GM20000 (cell line): Measurements from ENCODE around the gene CCRL2.
"Not testable (repeated sequence)": the region's sequence is repeated elsewhere in the genome, so short reads cannot be mapped to it uniquely, and the experiment has no call there.

ENCODE experiments used
- DNase-seq: peaks from one replicate; pipeline ENCODE4 v3.0.0; 2012; ENCODE audit warnings: low spot score
- TF ChIP-seq, protein P1 (sequence below): IDR thresholded peaks from 2 replicates; pipeline ENCODE4 v1.5.1; 2012; ENCODE audit warnings: mild to moderate bottlenecking, control low read depth; ENCODE audit errors: extremely low read depth, missing control alignments

CCRL2 gene

DNA sequence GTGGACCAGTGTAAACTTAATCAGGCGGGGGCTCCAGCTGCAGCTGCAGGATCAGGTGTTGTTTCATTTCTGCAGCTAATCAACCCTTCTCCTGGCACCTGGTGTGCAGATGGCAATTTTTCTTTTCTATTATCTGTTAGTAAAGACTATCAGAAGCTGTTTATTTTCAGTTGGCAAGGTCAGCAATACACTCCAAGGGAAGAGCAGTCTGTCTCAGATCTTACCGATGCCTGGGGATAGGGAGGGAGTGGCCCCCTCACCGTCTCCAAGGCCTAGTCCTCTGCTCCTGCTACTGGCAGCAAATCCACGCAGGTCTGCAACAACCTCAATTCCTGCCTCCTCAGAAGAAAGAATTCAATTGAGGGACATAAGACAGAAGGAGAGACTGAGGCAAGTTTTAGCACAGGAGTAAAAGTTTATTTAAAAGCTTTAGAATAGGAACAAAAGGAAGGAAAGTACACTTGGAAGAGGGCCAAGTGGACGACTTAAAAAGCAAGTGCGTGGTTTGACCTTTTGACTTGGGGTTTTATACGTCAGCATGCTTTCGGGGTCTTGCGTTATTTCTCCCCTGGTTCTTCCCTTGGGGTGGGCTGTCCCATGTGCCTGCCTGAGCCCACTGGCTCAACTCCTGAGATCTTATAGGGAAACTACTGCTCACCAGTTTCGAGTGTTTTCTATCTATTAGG, 9.2 kb downstream of the CCRL2 start:
- no peak for DNase-seq
- TF ChIP-seq, protein P1, sequence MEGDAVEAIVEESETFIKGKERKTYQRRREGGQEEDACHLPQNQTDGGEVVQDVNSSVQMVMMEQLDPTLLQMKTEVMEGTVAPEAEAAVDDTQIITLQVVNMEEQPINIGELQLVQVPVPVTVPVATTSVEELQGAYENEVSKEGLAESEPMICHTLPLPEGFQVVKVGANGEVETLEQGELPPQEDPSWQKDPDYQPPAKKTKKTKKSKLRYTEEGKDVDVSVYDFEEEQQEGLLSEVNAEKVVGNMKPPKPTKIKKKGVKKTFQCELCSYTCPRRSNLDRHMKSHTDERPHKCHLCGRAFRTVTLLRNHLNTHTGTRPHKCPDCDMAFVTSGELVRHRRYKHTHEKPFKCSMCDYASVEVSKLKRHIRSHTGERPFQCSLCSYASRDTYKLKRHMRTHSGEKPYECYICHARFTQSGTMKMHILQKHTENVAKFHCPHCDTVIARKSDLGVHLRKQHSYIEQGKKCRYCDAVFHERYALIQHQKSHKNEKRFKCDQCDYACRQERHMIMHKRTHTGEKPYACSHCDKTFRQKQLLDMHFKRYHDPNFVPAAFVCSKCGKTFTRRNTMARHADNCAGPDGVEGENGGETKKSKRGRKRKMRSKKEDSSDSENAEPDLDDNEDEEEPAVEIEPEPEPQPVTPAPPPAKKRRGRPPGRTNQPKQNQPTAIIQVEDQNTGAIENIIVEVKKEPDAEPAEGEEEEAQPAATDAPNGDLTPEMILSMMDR = no peak

DNA sequence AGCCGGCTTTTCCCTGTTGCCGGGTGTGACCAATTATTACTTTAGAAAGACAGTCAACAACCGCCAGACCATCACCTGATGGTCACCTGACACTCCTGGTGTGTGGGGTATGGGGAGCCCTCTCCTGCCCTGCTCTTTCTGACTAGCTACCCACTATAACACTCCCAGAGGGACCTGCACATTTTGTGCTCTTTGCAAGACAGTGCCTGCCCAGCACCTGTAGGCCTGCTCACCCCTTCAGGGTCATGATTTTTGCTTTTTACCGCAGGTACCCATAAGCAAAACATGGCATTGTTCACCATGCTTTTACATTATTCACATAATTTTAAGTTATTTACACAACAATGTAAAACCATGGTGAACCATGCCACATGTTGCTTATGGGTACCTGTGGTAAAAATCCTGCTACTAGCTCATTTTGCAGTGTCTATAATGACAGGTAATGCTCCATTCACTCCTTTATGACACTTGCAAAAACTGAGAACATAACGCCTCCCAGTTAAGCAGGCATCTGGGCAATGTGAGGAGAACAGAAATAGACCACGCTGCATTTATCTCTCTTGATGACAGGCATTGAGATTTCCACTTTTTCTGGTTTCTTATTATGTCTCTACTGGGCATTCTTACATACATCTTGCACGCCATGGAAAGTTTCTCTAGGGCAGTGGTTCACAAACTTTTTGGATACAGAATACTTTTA, 9.9 kb downstream of the CCRL2 start:
- DNase-seq = no peak
- TF ChIP-seq, protein P1 = no peak

DNA sequence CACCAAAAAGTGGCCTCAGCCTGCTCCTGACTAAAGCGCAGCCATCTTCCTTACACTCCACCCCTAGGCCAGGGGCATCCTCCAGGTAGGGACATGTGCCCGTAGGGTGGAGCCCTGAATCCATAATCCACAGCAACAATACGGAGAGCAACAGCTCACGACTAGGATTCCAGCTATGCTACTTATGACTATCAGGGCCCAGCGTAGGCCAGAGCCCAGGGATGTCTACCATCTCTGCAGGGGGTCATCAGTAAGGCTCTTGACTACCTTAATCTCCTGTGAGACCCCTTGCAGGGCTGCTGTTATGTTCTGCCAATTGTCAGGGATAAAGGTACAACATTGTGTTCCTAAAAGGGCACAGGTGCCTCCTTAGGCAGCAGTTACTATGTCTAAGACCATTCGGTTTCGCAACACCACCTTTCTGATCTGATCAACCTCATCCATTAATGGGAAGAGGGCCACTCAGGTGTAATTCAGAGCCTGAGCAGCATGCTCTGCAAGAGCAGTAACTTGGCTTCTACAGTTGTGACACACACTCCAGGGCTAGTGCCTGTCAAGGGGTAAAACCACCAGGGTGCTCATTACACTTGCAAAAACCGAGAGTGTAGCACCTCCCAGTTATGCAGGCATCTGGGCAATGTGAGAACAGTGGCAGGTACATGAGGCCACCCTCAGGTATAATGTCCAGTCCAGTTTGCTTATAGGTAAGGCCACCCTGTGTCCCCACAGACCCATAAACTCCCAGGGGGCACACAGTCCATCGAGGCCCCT, 11.0 kb downstream of the CCRL2 start:
- DNase-seq = no peak
- TF ChIP-seq, protein P1 = no peak

DNA sequence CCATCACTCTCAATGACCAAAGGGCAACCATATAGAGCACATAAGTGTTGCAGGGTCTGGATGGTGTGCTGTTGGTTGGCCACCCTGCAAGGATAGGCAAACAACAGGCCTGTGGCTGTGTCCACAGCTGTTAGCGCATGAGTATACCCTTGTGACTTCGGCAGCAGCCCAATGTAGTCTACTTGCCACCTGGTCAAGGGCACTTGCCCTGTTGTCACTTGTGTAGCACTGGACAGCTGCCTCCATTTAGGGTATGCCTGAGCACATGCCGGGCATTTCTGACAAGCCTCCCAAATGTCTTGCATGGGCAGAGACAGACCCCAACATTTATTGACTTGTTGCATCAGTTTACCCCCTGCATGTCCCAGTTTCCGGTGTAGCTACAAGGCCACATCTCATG, 12.8 kb downstream of the CCRL2 start:
- no peak for DNase-seq

DNA sequence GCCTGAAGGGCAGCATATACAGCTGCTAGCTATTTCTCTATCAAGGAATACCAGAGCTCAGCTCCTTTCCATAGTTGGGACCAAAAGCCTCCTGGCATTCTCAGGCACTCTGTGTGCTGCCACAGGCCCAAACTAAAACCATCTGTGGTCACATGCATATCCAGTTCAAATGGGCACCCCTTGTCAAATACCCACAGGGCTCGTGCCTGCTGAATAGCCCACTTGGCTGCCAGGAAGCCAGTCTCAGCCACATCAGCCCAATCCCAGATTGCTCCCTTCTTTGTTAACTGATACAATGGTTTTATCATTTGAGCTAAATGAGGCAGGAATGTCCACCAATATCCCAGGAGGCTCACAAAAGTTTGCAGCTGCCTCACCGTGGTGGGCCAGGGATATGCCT, 13.9 kb downstream of the CCRL2 start:
- TF ChIP-seq, protein P1 = no peak
- no peak for DNase-seq

More for the DNA sequence above, 12.8 kb downstream of the CCRL2 start:
- TF ChIP-seq, protein P1 = no peak

DNA sequence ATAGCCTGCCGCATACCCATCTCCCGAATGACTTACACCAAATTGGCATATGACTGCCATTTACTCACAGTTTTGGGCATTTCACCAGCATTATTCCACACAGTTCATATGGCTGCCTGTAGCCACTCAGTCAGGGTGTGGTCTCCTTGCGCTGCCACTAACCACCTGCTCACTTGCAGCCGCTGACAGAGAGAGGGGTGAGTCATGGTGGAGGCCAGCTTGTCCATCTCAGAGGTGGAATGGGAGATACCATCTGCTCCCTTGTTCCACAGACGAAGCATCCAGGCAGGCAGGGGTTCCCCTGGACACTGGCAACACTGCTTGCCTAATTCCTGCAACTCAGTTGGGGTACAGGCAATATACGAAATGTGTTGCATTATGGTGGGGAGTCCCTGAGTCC, 15.6 kb downstream of the CCRL2 start:
- no peak for DNase-seq
- TF ChIP-seq, protein P1 = no peak

DNA sequence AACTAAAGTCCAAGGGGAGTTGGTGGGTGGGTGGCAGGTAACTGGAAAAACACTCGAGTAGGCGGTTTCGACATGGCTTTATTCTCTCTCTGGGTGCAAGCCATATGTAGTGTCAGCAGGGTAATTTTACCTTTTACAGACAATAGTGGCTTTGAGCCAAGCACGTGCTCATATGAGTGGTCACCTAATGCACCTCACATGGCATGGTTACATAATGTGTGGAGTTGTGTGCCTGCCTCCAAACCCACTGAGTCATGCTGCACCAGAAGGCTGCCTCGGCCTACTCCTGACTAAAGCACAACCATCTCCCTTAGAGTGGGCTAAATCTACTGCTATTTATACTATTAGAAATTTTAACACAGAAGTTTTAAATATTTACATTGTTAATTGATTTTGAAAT, 16.5 kb downstream of the CCRL2 start:
- no peak for DNase-seq
- TF ChIP-seq, protein P1 = no peak

DNA sequence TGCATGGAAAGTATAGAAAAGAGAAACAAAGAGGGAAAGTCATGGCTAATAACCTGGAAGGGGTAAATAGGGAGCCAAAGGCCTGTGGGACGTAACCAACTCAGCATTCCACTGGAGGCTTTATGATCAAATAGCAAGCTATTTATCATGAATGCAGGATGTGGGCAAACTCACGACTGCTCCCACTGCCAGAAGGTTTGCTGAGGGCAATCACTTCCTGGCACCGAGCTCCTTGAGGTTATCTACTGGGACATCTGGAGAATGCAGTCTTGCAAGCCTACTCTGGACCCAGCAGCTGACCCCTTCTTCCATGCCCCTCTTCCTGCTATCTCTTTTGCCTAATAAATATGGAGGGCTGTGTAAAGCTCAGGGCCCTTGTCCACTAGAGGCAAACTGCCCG, 19.4 kb downstream of the CCRL2 start:
- DNase-seq = not testable (repeated sequence)

DNA sequence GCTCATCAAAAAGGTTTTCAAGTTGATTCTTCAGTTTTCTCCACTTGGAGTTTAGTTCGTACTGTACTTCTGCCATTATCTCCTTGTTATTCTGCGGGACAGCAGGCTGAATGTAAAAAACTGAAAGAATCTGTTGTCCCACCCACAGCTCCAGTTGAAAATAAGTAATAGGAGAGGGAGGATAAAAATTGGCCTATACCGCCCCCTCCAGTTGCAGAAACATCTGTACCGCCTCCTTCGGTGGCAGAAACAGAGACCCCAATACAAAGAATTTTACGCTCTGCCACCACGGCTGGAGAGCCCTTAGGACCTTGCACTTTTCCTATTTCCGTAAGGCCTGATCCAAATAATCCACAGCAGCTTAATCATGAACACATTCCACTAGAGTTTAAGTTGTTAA, 20.3 kb downstream of the CCRL2 start:
- DNase-seq = not testable (repeated sequence)
